ENCODE measurements around the gene WDR64.

The WDR64 gene

GRCh38 chr1:241674805-241675384 is 22.8 kb downstream of the WDR64 start:
- TF ChIP-seq EZH2 (IDR thresholded peaks at IDR 0.05; ENCODE audit: borderline replicate concordance, low read depth, low read length, severe bottlenecking) (no peak), CTCF (IDR thresholded peaks at IDR 0.05; ENCODE audit: borderline replicate concordance, extremely low read depth, low read length, poor library complexity, severe bottlenecking) (no peak)
- H3K27ac ChIP-seq (ENCODE audit: low read length): no peak overlapping the region
- H4K20me1 ChIP-seq (ENCODE audit: insufficient read depth, low read length): no peaks in the 10 kb centered on the region
- H3K79me2 ChIP-seq (ENCODE audit: insufficient read depth, low read length): no peaks in the 10 kb centered on the region
- DNase-seq (no peak), ATAC-seq (ENCODE audit: insufficient read depth, low read depth) (no peak)
- no peak overlapping the region for H3K9ac ChIP-seq (ENCODE audit: low read depth, low read length)
- peaks cover 18% of the 10 kb centered on the region for H3K4me1 ChIP-seq (ENCODE audit: insufficient read depth, low read length)
- H3K9me3 ChIP-seq (ENCODE audit: insufficient read depth, low read length, severe bottlenecking): no peaks in the 10 kb centered on the region
- no peak overlapping the region for H3K4me2 ChIP-seq (ENCODE audit: insufficient read depth, low read length)
- H2AFZ ChIP-seq (ENCODE audit: low read depth, low read length): no peak overlapping the region
- H3K4me3 ChIP-seq (ENCODE audit: low read depth in 1 of 2, low read length in 2 of 2): no peak overlapping the region
- H3K27me3 ChIP-seq (ENCODE audit: insufficient read depth, low read length, poor library complexity): no peaks in the 10 kb centered on the region
- no peaks in the 10 kb centered on the region for H3K36me3 ChIP-seq (ENCODE audit: insufficient read depth, low read length)

GRCh38 chr1:241675983-241676382 is 23.9 kb downstream of the WDR64 start:
- no peaks in the 10 kb centered on the region for H3K36me3 ChIP-seq (ENCODE audit: insufficient read depth, low read length)
- TF ChIP-seq CTCF (IDR thresholded peaks at IDR 0.05; ENCODE audit: borderline replicate concordance, extremely low read depth, low read length, poor library complexity, severe bottlenecking) (no peak), EZH2 (IDR thresholded peaks at IDR 0.05; ENCODE audit: borderline replicate concordance, low read depth, low read length, severe bottlenecking) (no peak)
- no peak overlapping the region for H2AFZ ChIP-seq (ENCODE audit: low read depth, low read length)
- no peak overlapping the region for H3K9ac ChIP-seq (ENCODE audit: low read depth, low read length)
- no peaks in the 10 kb centered on the region for H4K20me1 ChIP-seq (ENCODE audit: insufficient read depth, low read length)
- H3K4me2 ChIP-seq (ENCODE audit: insufficient read depth, low read length): no peak overlapping the region
- H3K27ac ChIP-seq (ENCODE audit: low read length): no peak overlapping the region
- peak; percentile 14 for DNase-seq
- H3K79me2 ChIP-seq (ENCODE audit: insufficient read depth, low read length): no peaks in the 10 kb centered on the region
- no peak overlapping the region for H3K4me3 ChIP-seq (ENCODE audit: low read depth in 1 of 2, low read length in 2 of 2)
- no peaks in the 10 kb centered on the region for H3K27me3 ChIP-seq (ENCODE audit: insufficient read depth, low read length, poor library complexity)
- H3K4me1 ChIP-seq (ENCODE audit: insufficient read depth, low read length): peaks cover 18% of the 10 kb centered on the region
- ATAC-seq (ENCODE audit: insufficient read depth, low read depth): no peak
- no peaks in the 10 kb centered on the region for H3K9me3 ChIP-seq (ENCODE audit: insufficient read depth, low read length, severe bottlenecking)

- TF ChIP-seq CTCF (IDR thresholded peaks at IDR 0.05; ENCODE audit: borderline replicate concordance, extremely low read depth, low read length, poor library complexity, severe bottlenecking) (no peak), EZH2 (IDR thresholded peaks at IDR 0.05; ENCODE audit: borderline replicate concordance, low read depth, low read length, severe bottlenecking) (no peak)
- H3K27ac ChIP-seq (ENCODE audit: low read length): peak overlapping the region; percentile 45; the same call in 1 of the 2 replicates
- H4K20me1 ChIP-seq (ENCODE audit: insufficient read depth, low read length): no peaks in the 10 kb centered on the region
- no peaks in the 10 kb centered on the region for H3K9me3 ChIP-seq (ENCODE audit: insufficient read depth, low read length, severe bottlenecking)
- peak; percentile 95 for ATAC-seq (ENCODE audit: insufficient read depth, low read depth)
- no peak overlapping the region for H3K9ac ChIP-seq (ENCODE audit: low read depth, low read length)
- H3K27me3 ChIP-seq (ENCODE audit: insufficient read depth, low read length, poor library complexity): no peaks in the 10 kb centered on the region
- peak overlapping the region; percentile 48; the same call in 1 of the 2 replicates for H3K4me2 ChIP-seq (ENCODE audit: insufficient read depth, low read length)
- H2AFZ ChIP-seq (ENCODE audit: low read depth, low read length): peak overlapping the region; percentile 54; the same call in 1 of the 2 replicates
- no peaks in the 10 kb centered on the region for H3K36me3 ChIP-seq (ENCODE audit: insufficient read depth, low read length)
- no peaks in the 10 kb centered on the region for H3K79me2 ChIP-seq (ENCODE audit: insufficient read depth, low read length)
- H3K4me1 ChIP-seq (ENCODE audit: insufficient read depth, low read length): peaks cover 18% of the 10 kb centered on the region
- no peak overlapping the region for H3K4me3 ChIP-seq (ENCODE audit: low read depth in 1 of 2, low read length in 2 of 2)
- peak; percentile 47 for DNase-seq
Observed at GRCh38 chr1:241677201-241677600, 25.1 kb downstream of the WDR64 start.
